HEK293T (cell line): ENCODE results near the gene CCSER1.

Source experiments
- ARNT ChIP-seq: fragments of 450-650 bp; IDR thresholded peaks from 2 replicates; pipeline ENCODE4 v1.6.1; 2017; ENCODE audit warnings: mild to moderate bottlenecking
- BHLHE40 ChIP-seq: fragments of 450-650 bp; IDR thresholded peaks from 2 replicates; pipeline ENCODE4 v1.6.1; 2016; ENCODE audit warnings: mild to moderate bottlenecking, moderate library complexity, borderline replicate concordance
- CTBP1 ChIP-seq: fragments of 450-650 bp; IDR thresholded peaks from 2 replicates; pipeline ENCODE4 v1.6.1; 2016; ENCODE audit warnings: borderline replicate concordance
- FOXA1 ChIP-seq: fragments of 450-650 bp; IDR thresholded peaks from 2 replicates; pipeline ENCODE4 v1.6.1; 2016; ENCODE audit warnings: mild to moderate bottlenecking
- FOXK2 ChIP-seq: fragments of 450-650 bp; IDR thresholded peaks from 2 replicates; pipeline ENCODE4 v1.6.1; 2016; ENCODE audit warnings: mild to moderate bottlenecking
- FOXM1 ChIP-seq: fragments of 450-650 bp; IDR thresholded peaks from 2 replicates; pipeline ENCODE4 v1.6.1; 2017; ENCODE audit warnings: mild to moderate bottlenecking, borderline replicate concordance
- HDGF ChIP-seq: fragments of 450-650 bp; IDR thresholded peaks from 2 replicates; pipeline ENCODE4 v1.6.1; 2017; ENCODE audit warnings: antibody characterized with exemption, borderline replicate concordance
- NFRKB ChIP-seq: fragments of 450-650 bp; IDR thresholded peaks from 2 replicates; pipeline ENCODE4 v1.6.1; 2016; ENCODE audit warnings: mild to moderate bottlenecking, moderate library complexity
- SP1 ChIP-seq: fragments of 450-650 bp; IDR thresholded peaks from 2 replicates; pipeline ENCODE4 v1.6.1; 2017
- SUZ12 ChIP-seq: fragments of 450-650 bp; IDR thresholded peaks from 2 replicates; pipeline ENCODE4 v1.6.1; 2016; ENCODE audit warnings: mild to moderate bottlenecking
- TARDBP ChIP-seq: fragments of 450-650 bp; IDR thresholded peaks from 2 replicates; pipeline ENCODE4 v1.6.1; 2016
- ZNF384 ChIP-seq: fragments of 450-650 bp; IDR thresholded peaks from 2 replicates; pipeline ENCODE4 v1.6.1; 2016

- TF ChIP-seq TARDBP, result no peak
- TF ChIP-seq CTBP1, result no peak
- no peak for TF ChIP-seq FOXA1
- no peak for TF ChIP-seq HDGF
- no peak for TF ChIP-seq FOXK2
- TF ChIP-seq FOXM1, result no peak
- no peak for TF ChIP-seq ARNT
- TF ChIP-seq BHLHE40, result no peak
- no peak for TF ChIP-seq SP1
- TF ChIP-seq ZNF384, result no peak
- no peak for TF ChIP-seq NFRKB
- TF ChIP-seq SUZ12, result no peak
Observed at GRCh38 chr4:91471280-91471679, 1344.1 kb downstream of the CCSER1 start.
